Panc1 (cell line): ENCODE results near the gene NDUFB4.

Source experiments
- POLR2AphosphoS5 ChIP-seq: IDR thresholded peaks from 2 replicates; pipeline ENCODE4 v1.6.1; 2012; ENCODE audit warnings: mild to moderate bottlenecking, low read depth, low read length, moderate library complexity
- SIN3A ChIP-seq: IDR thresholded peaks from 2 replicates; pipeline ENCODE4 v1.6.1; 2012; ENCODE audit warnings: low read depth, mild to moderate bottlenecking, low read length, moderate library complexity, borderline replicate concordance; ENCODE audit not compliant: insufficient read depth
- TCF7L2 ChIP-seq: IDR thresholded peaks from 2 replicates; pipeline ENCODE4 v1.6.1; 2011; ENCODE audit warnings: mild to moderate bottlenecking, low read depth, low read length, inconsistent platforms
- TF ChIP-seq, protein P1 (sequence below), 2 experiments: IDR thresholded peaks; 2 replicates each; pipeline ENCODE4 v1.6.1; 2011 to 2012; ENCODE audit warnings: low read depth in 2 of 2, control low read depth in 1 of 2, low read length in 1 of 2, mild to moderate bottlenecking in 1 of 2, moderate library complexity in 1 of 2; ENCODE audit not compliant: insufficient read depth in 1 of 2
- TF ChIP-seq, protein P2 (sequence below): fragments of 450-650 bp; IDR thresholded peaks from 2 replicates; pipeline ENCODE4 v1.5.1; 2017; ENCODE audit warnings: mild to moderate bottlenecking

DNA sequence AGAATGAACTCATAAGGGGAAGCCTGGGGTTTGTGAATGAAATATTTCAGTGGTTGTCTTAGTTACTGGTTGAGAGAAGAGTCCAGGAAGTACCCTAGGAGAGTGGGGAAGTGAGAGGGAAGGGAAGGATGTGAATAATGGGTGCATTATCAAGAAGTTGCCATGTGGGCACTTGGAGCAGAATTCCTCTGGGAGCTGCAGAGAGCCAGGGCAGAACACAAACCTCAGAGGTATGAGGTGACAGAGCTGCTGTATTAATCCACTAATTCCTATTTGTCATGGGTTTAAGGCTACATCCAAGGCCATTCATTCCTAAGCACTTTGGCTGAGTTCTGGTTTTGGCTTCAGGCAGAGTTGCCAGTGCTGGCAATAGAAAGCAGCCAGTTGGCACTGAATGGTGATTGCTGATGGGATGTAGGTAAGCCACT is 29.0 kb downstream of the NDUFB4 start:
- TF ChIP-seq, protein P1, sequence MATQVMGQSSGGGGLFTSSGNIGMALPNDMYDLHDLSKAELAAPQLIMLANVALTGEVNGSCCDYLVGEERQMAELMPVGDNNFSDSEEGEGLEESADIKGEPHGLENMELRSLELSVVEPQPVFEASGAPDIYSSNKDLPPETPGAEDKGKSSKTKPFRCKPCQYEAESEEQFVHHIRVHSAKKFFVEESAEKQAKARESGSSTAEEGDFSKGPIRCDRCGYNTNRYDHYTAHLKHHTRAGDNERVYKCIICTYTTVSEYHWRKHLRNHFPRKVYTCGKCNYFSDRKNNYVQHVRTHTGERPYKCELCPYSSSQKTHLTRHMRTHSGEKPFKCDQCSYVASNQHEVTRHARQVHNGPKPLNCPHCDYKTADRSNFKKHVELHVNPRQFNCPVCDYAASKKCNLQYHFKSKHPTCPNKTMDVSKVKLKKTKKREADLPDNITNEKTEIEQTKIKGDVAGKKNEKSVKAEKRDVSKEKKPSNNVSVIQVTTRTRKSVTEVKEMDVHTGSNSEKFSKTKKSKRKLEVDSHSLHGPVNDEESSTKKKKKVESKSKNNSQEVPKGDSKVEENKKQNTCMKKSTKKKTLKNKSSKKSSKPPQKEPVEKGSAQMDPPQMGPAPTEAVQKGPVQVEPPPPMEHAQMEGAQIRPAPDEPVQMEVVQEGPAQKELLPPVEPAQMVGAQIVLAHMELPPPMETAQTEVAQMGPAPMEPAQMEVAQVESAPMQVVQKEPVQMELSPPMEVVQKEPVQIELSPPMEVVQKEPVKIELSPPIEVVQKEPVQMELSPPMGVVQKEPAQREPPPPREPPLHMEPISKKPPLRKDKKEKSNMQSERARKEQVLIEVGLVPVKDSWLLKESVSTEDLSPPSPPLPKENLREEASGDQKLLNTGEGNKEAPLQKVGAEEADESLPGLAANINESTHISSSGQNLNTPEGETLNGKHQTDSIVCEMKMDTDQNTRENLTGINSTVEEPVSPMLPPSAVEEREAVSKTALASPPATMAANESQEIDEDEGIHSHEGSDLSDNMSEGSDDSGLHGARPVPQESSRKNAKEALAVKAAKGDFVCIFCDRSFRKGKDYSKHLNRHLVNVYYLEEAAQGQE (IDR thresholded peaks at IDR 0.05; ENCODE audit: insufficient read depth in 1 of 2, low read depth in 2 of 2, low read length in 1 of 2) = no peak
- TF ChIP-seq, protein P2, sequence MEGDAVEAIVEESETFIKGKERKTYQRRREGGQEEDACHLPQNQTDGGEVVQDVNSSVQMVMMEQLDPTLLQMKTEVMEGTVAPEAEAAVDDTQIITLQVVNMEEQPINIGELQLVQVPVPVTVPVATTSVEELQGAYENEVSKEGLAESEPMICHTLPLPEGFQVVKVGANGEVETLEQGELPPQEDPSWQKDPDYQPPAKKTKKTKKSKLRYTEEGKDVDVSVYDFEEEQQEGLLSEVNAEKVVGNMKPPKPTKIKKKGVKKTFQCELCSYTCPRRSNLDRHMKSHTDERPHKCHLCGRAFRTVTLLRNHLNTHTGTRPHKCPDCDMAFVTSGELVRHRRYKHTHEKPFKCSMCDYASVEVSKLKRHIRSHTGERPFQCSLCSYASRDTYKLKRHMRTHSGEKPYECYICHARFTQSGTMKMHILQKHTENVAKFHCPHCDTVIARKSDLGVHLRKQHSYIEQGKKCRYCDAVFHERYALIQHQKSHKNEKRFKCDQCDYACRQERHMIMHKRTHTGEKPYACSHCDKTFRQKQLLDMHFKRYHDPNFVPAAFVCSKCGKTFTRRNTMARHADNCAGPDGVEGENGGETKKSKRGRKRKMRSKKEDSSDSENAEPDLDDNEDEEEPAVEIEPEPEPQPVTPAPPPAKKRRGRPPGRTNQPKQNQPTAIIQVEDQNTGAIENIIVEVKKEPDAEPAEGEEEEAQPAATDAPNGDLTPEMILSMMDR = no peak
- TF ChIP-seq TCF7L2 (no peak), POLR2AphosphoS5 (no peak), SIN3A (no peak)
